Diencephalon (tissue), 1 donor: ENCODE data around the gene PCNX4. TPM values are rescaled to one million over a fixed set of nuclear protein-coding genes. Genes with fewer than 3 reads are reported as not detected.

Source experiments
- total RNA-seq: library from RNA; depleted of rRNA; stranded (reverse); fragments of >200 nt; gene quantifications from one replicate; pipeline ENCODE4 v1.2.3, GENCODE V29; 2014

The PCNX4 gene
- total RNA-seq: 117 TPM

DNA sequence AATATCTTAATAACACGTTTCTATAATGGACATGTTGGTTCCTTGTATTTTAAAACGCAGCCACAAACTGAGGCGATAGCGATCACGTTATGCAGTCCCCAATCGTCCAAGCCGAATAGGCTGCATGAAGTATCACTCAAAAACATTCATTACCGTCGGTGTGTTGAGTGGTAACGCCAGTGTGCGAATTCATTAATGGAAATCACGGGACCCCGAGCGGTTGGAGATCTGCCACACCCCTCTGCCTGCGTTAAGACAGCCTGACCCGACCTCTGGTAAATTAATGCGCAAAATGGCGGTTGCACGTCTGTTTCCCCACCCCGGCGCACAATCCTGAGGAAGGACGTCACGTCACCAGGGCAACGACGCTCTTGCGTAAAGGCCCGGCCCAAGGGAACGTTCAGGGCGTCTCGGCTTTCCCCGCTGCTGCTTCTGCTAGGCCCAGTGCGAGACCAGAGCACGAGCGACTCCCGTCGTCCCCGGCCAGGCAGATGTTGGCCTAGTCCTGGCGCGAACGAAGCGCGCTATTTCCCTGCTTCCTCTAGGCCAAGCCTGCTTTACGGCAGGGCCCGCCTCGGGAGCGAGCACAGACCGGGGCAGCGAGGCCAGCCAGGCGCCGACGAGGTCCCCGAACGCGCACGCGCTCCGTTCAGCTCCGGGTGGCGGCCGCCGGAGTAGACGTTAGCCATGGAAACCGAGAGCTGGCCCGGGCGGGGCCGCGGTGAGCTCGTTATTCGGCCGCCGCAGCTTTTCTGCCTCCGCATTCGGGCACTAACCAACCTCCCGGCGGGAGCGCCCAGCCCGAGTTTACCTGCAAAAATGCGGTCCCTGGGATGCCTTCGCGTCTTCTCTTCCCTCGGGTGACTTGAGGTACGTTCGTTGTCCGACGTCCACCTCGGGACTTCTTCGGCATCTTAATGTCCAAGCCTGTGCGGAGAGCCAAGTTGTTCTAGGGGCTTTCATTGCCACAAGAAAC lies at the start of gene PCNX4:
TSS of gene PCNX4 (plus strand) at position 374 of the 976 bp plus-strand sequence. CDS start 15,716 bp downstream, outside the sequence.

DNA sequence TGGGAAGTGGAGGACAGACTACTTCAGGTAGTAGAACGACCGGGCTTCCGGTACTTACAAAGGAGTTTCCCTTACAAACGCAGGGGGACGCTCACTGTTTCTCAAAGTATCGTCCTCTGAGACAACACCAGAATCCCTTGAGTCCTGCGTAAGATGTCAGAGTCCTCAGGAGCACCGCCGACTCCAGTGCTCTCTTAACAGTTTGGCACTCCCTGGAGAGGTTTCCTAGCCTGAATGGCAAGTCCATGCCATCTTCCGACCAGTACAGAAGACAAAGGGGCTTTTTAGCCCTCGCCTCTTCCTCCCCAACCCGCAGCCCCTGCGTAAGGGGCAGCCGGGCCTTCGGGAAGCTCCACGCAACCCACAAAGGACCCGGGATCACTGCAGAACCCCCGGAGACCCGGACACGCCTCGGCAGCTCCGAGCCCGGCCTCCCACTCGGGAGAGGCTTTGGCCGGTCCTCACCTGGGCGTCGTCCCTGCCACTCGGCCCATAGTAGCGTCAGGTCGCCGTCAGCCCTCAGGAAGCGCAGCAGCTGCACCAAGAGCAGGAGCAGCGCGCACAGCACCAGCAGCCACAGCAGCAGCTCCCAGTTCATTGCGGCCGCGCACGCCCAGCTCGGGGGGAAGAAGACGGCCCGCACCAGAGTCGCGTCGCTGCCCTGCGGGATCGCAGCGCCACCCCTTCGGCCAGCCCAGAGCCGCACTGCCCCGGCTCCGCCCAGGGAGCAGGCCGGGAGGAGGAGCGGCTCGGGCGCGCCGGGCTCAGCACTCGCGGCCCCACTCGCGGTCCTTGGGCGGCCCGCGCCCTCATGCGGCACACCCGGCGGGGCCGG lies 73.2 kb downstream of the PCNX4 start, which contains the start of gene DHRS7:
TSS of gene DHRS7 (minus strand) at position 687 of the 835 bp plus-strand sequence. CDS start at position 598, 89 bp downstream.

Other genes with a start within 250 kb of the PCNX4 start
- gene RTN1, start 221.1 kb upstream of the PCNX4 start, total RNA-seq: 936 TPM
- gene LRRC9, start 171.8 kb upstream of the PCNX4 start, total RNA-seq: 12.7 TPM
- 63.9 TPM for gene DHRS7, start 73.5 kb downstream of the PCNX4 start, total RNA-seq
- 86.5 TPM for gene PPM1A, start 157.3 kb downstream of the PCNX4 start, total RNA-seq